Peyer's patch (tissue), 4 donors: ENCODE measurements around the gene SIX3.

ENCODE experiments used
- CTCF ChIP-seq, 6 experiments: fragments of 450-650 bp in 4 of 6; fragments of 200-600 bp in 2 of 6; sonication (generic) in 1 of 6; IDR thresholded peaks; one replicate each; pipeline ENCODE4 v1.5.1; 2017 to 2019; ENCODE audit warnings: antibody characterized with exemption in 6 of 6, mild to moderate bottlenecking in 3 of 6, moderate library complexity in 1 of 6
- POLR2A ChIP-seq, 2 donors: fragments of 450-650 bp; IDR thresholded peaks; one replicate each; pipeline ENCODE4 v1.5.1; 2017; ENCODE audit warnings: antibody characterized with exemption in 2 of 2, mild to moderate bottlenecking in 2 of 2, moderate library complexity in 2 of 2

DNA sequence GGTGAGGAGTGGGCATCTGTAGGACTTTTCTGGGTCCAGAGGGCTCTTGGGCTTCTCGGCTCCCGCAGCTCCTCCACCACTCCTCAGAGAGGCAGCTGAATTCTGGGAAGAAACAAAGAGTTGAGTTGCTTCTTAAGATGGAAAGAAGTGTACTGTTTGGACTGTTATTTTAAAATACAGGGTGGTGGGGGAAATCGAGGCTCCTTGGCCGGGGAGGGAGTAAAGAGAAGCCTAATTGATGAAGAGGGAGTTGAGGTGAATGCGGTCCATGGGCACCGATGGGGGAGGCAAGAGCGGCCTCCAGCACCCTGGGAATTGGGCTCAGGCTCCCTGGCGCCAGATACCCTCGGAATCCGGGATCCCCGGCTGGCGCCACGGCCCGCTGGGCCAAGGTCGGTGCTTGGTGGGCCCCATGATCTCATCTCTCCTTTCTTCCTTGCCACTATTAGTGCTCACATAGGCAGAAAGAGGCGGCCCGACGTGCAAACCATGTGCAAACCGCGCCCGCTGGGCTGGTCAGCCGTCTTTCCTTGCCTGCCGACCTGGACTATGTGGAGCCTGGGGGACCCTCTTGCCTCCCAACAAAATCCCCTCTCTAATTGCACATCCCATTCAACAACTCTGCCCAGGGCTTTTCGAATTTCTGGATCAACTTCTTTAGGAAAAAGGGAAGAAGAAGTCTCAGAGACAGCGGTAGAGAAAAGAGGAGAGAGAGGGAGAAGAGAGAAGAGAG is 604 bp upstream of the SIX3 start:
- TF ChIP-seq CTCF (IDR thresholded peaks at IDR 0.05) (no peak), POLR2A (IDR thresholded peaks at IDR 0.05) (no peak)
